GM23338 (cell line): ENCODE data around the gene CPHXL. TPM values are rescaled to one million over a fixed set of nuclear protein-coding genes. Genes with fewer than 3 reads are reported as not detected.

Source experiments
- ATAC-seq: fragments of 200-7000 bp; cut with Tn5 transposase; 3 replicates; pipeline ENCODE4 v1.9.1; 2020
- DNase-seq: peaks from one replicate; pipeline ENCODE4 v3.0.0-alpha.2; 2015; ENCODE audit warnings: low spot score
- H2AFZ ChIP-seq: fragments of 200-600 bp; sonication (generic); 2 replicates; pipeline ENCODE4 v1.8.0; 2016; ENCODE audit warnings: antibody characterized with exemption, mild to moderate bottlenecking, moderate library complexity
- H3F3A ChIP-seq: fragments of 200-600 bp; sonication (generic); replicated peaks from 2 replicates; pipeline ENCODE4 v1.8.0; 2017; ENCODE audit warnings: antibody characterized with exemption, mixed run types, low read depth
- H3K27ac ChIP-seq: fragments of 200-600 bp; sonication (generic); 2 replicates; pipeline ENCODE4 v1.6.1; 2016; ENCODE audit warnings: low read depth
- H3K27me3 ChIP-seq: fragments of 200-600 bp; sonication (generic); 2 replicates; pipeline ENCODE4 v1.8.0; 2016; ENCODE audit warnings: mild to moderate bottlenecking, mixed run types, moderate library complexity; ENCODE audit not compliant: insufficient read depth
- H3K36me3 ChIP-seq: fragments of 200-600 bp; sonication (generic); 2 replicates; pipeline ENCODE4 v1.8.0; 2016; ENCODE audit warnings: mild to moderate bottlenecking; ENCODE audit not compliant: insufficient read depth
- H3K4me1 ChIP-seq: fragments of 200-600 bp; sonication (generic); 2 replicates; pipeline ENCODE4 v1.8.0; 2016; ENCODE audit warnings: mild to moderate bottlenecking, moderate library complexity; ENCODE audit not compliant: insufficient read depth
- H3K4me2 ChIP-seq: fragments of 200-600 bp; sonication (generic); 2 replicates; pipeline ENCODE4 v1.7.1; 2017; ENCODE audit warnings: mixed run types
- H3K4me3 ChIP-seq: fragments of 200-600 bp; sonication (generic); 2 replicates; pipeline ENCODE4 v1.6.1; 2016; ENCODE audit warnings: mixed run types
- H3K79me2 ChIP-seq: fragments of 200-600 bp; sonication (generic); replicated peaks from 2 replicates; pipeline ENCODE4 v1.8.0; 2017; ENCODE audit warnings: mild to moderate bottlenecking; ENCODE audit not compliant: insufficient read depth
- H3K9me2 ChIP-seq: fragments of 200-600 bp; sonication (generic); 2 replicates; pipeline ENCODE4 v1.8.0; 2017; ENCODE audit not compliant: insufficient read depth
- H4K20me1 ChIP-seq: fragments of 200-600 bp; sonication (generic); replicated peaks from 2 replicates; pipeline ENCODE4 v1.8.0; 2017; ENCODE audit warnings: mild to moderate bottlenecking; ENCODE audit not compliant: insufficient read depth
- H3K27ac Mint-ChIP-seq: 2 replicates; pipeline ENCODE4 v1.8.0; 2020; ENCODE audit warnings: inconsistent platforms, mild to moderate bottlenecking, moderate library complexity, mixed read lengths
- H3K27me3 Mint-ChIP-seq: 3 replicates; pipeline ENCODE4 v1.8.0; 2022; ENCODE audit warnings: low read depth, mild to moderate bottlenecking, moderate library complexity, mixed read lengths, inconsistent platforms; ENCODE audit not compliant: insufficient read depth, poor library complexity
- H3K36me3 Mint-ChIP-seq: 3 replicates; pipeline ENCODE4 v1.8.0; 2021; ENCODE audit warnings: low read depth, mild to moderate bottlenecking, inconsistent platforms, moderate library complexity, mixed read lengths
- H3K4me1 Mint-ChIP-seq: 3 replicates; pipeline ENCODE4 v1.8.0; 2020; ENCODE audit warnings: mild to moderate bottlenecking, inconsistent platforms, mixed read lengths
- H3K4me3 Mint-ChIP-seq: 3 replicates; pipeline ENCODE4 v1.8.0; 2021; ENCODE audit warnings: moderate library complexity, mild to moderate bottlenecking, inconsistent platforms, mixed read lengths
- H3K9me3 Mint-ChIP-seq: 3 replicates; pipeline ENCODE4 v1.8.0; 2020; ENCODE audit warnings: moderate library complexity, mild to moderate bottlenecking, inconsistent platforms, mixed read lengths
- CREB1 ChIP-seq: fragments of 250-450 bp; sonication (Bioruptor Pico); IDR thresholded peaks from 2 replicates; pipeline ENCODE4 v1.5.0; 2020; ENCODE audit warnings: low read depth, mild to moderate bottlenecking, moderate library complexity
- EZH2phosphoT487 ChIP-seq: fragments of 200-600 bp; sonication (generic); IDR thresholded peaks from one replicate; pipeline ENCODE4 v1.8.1; 2018; ENCODE audit warnings: antibody characterized with exemption; ENCODE audit not compliant: unreplicated experiment
- NANOG ChIP-seq: IDR thresholded peaks from 2 replicates; pipeline ENCODE4 v1.6.1; 2016; ENCODE audit warnings: antibody characterized with exemption, borderline replicate concordance
- POLR2AphosphoS5 ChIP-seq: IDR thresholded peaks from 2 replicates; pipeline ENCODE4 v1.6.1; 2016; ENCODE audit warnings: antibody characterized with exemption, low read depth
- ZNF114 ChIP-seq: fragments of 250-450 bp; sonication (Bioruptor Pico); IDR thresholded peaks from 2 replicates; pipeline ENCODE4 v1.5.0; 2020; ENCODE audit warnings: mild to moderate bottlenecking, moderate library complexity
- polyA plus RNA-seq: library from polyadenylated mRNA; unstranded; fragments of >200 nt; fragmentation: Nextera tagmentation; extraction: Ambion mirVana; gene quantifications from 2 replicates; pipeline ENCODE4 v1.2.1, GENCODE V29; 2016
- total RNA-seq: library from RNA; depleted of rRNA; stranded (reverse); fragments of >200 nt; shearing (Covaris generic); gene quantifications from 2 replicates; pipeline ENCODE4 v1.2.3, GENCODE V29; 2014
- TF ChIP-seq, protein P1 (sequence below), 2 experiments: fragments of 200-600 bp in 1 of 2; sonication (generic) in 1 of 2; conservative IDR thresholded peaks; 2 replicates each; pipeline versions ENCODE4 v1.5.1 to v1.6.1; 2016 to 2017; ENCODE audit warnings: antibody characterized with exemption in 2 of 2, low read depth in 2 of 2, mild to moderate bottlenecking in 2 of 2, moderate library complexity in 1 of 2

The CPHXL gene
- total and polyA plus RNA-seq, 2 experiments from 2014 or later = not detected

DNA sequence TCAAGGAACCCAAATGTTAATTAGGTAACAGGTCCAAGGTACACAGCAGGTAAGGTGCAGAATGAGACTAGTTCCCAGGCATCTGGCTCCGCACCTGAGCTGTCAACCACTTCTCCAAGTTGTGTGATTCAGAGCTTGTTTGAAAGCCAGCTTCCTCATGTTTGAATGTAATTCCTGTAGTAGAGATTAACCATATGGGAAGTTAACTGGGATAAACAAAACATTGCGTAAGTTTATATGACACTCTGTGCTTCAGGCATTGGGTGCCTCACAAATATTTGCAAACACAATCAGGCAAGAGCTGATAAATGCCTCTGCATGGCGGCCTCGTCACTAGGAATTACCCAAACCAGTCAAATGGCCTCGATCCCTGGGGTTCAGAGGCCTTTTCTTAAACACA lies 27.9 kb upstream of the CPHXL start:
- peaks cover 7% of the 10 kb centered on the region; the same call in 1 of the 2 replicates for H3K9me2 ChIP-seq
- TF ChIP-seq CREB1 (CRISPR knock-in tag) (no peak), POLR2AphosphoS5 (no peak), EZH2phosphoT487 (no peak), NANOG (no peak), ZNF114 (CRISPR knock-in tag) (no peak)
- TF ChIP-seq, protein P1, sequence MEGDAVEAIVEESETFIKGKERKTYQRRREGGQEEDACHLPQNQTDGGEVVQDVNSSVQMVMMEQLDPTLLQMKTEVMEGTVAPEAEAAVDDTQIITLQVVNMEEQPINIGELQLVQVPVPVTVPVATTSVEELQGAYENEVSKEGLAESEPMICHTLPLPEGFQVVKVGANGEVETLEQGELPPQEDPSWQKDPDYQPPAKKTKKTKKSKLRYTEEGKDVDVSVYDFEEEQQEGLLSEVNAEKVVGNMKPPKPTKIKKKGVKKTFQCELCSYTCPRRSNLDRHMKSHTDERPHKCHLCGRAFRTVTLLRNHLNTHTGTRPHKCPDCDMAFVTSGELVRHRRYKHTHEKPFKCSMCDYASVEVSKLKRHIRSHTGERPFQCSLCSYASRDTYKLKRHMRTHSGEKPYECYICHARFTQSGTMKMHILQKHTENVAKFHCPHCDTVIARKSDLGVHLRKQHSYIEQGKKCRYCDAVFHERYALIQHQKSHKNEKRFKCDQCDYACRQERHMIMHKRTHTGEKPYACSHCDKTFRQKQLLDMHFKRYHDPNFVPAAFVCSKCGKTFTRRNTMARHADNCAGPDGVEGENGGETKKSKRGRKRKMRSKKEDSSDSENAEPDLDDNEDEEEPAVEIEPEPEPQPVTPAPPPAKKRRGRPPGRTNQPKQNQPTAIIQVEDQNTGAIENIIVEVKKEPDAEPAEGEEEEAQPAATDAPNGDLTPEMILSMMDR (conservative IDR thresholded peaks at IDR 0.05; ENCODE audit: low read depth in 2 of 2) = no peak
- H3K4me1 Mint-ChIP-seq = no peaks in the 10 kb centered on the region
- no peak for ATAC-seq
- H2AFZ ChIP-seq = no peak overlapping the region
- no peak overlapping the region for H3K4me3 Mint-ChIP-seq
- H3F3A ChIP-seq = no peaks in the 10 kb centered on the region
- peaks cover 5% of the 10 kb centered on the region for H3K27me3 Mint-ChIP-seq
- H3K4me1 ChIP-seq = no peaks in the 10 kb centered on the region
- H3K27me3 ChIP-seq = no peaks in the 10 kb centered on the region; the same call in 1 of the 2 replicates
- no peak for DNase-seq
- no peak overlapping the region for H3K4me3 ChIP-seq
- no peaks in the 10 kb centered on the region for H3K79me2 ChIP-seq
- H4K20me1 ChIP-seq = no peaks in the 10 kb centered on the region
- H3K27ac Mint-ChIP-seq = no peak overlapping the region
- no peak overlapping the region for H3K4me2 ChIP-seq
- no peak overlapping the region for H3K27ac ChIP-seq
- peaks cover 78% of the 10 kb centered on the region for H3K9me3 Mint-ChIP-seq
- H3K36me3 ChIP-seq = no peaks in the 10 kb centered on the region
- peaks cover 8% of the 10 kb centered on the region; the same call in 2 of the 3 replicates for H3K36me3 Mint-ChIP-seq

DNA sequence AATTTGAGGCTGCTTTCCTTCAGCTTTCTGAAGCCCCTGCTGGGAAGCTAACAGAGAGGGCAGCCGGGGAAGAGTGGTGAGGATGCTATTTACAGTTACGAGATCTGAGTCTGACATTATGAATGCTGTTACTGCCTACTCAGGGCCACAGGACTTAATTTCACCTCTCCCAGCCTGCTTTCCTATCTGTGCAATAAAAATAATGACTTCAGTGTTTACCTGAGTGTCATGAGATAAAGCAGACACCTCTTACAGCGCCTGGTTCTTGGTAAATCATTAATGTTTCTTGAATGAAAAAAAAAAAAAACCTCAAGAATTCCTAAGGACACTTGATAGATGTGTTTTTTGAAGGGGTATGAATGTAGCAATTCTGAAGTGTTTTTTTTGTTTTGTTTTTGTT lies 24.2 kb upstream of the CPHXL start:
- no peak overlapping the region for H2AFZ ChIP-seq
- Mint-ChIP-seq H3K36me3 (peaks cover 14% of the 10 kb centered on the region; the same call in 2 of the 3 replicates), H3K9me3 (peaks cover 87% of the 10 kb centered on the region), H3K4me3 (no peak overlapping the region), H3K27ac (no peak overlapping the region), H3K27me3 (peaks cover 5% of the 10 kb centered on the region), H3K4me1 (no peaks in the 10 kb centered on the region)
- H3K9me2 ChIP-seq = peaks cover 3% of the 10 kb centered on the region; the same call in 1 of the 2 replicates
- TF ChIP-seq CREB1 (CRISPR knock-in tag) = no peak
- no peaks in the 10 kb centered on the region for H3K4me1 ChIP-seq
- DNase-seq (no peak), ATAC-seq (no peak)
- H3K27me3 ChIP-seq = no peaks in the 10 kb centered on the region
- no peak overlapping the region for H3K4me3 ChIP-seq
- no peak overlapping the region for H3K4me2 ChIP-seq
- H3K27ac ChIP-seq = no peak overlapping the region
- no peaks in the 10 kb centered on the region for H3K36me3 ChIP-seq
- H3F3A ChIP-seq = no peaks in the 10 kb centered on the region
- no peaks in the 10 kb centered on the region for H3K79me2 ChIP-seq
- H4K20me1 ChIP-seq = no peaks in the 10 kb centered on the region

DNA sequence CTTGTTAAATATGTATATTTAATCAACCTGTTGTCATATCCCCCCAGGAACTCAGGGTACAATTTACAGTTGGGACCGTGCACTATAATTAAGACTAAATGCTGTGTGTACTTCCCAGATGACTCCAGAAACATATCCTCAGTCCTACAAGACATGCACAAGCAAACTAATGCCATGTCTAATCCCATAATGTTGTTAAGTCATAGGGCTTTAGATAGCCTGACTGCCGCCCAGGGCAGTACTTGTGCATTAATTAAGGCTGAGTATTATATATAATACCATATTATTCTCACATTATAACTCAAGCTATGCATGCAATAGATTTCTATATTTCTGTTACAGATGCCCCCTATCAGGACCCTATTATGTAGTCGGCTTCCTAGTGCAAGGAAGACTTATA lies 20.1 kb upstream of the CPHXL start:
- ATAC-seq (no peak), DNase-seq (no peak)
- Mint-ChIP-seq H3K36me3 (peaks cover 23% of the 10 kb centered on the region; the same call in 2 of the 3 replicates), H3K4me3 (no peak overlapping the region), H3K27ac (no peak overlapping the region), H3K4me1 (no peaks in the 10 kb centered on the region), H3K27me3 (no peaks in the 10 kb centered on the region), H3K9me3 (peaks cover 95% of the 10 kb centered on the region)
- Histone ChIP-seq H2AFZ (no peak overlapping the region), H3K4me1 (no peaks in the 10 kb centered on the region), H3K27me3 (no peaks in the 10 kb centered on the region), H3K9me2 (no peaks in the 10 kb centered on the region), H3K36me3 (no peaks in the 10 kb centered on the region), H3F3A (no peaks in the 10 kb centered on the region), H4K20me1 (no peaks in the 10 kb centered on the region), H3K27ac (no peak overlapping the region), H3K79me2 (no peaks in the 10 kb centered on the region), H3K4me2 (no peak overlapping the region), H3K4me3 (no peak overlapping the region)
- TF ChIP-seq, protein P1 (conservative IDR thresholded peaks at IDR 0.05; ENCODE audit: low read depth in 2 of 2) = no peak
- TF ChIP-seq NANOG (no peak), POLR2AphosphoS5 (no peak)
